GM18907 (cell line): ENCODE measurements around the gene CRKL.

ENCODE experiments used
- ATAC-seq: cut with Tn5 transposase; IDR thresholded peaks from one replicate; pipeline ENCODE4 v1.9.1; 2021; ENCODE audit warnings: mild to moderate bottlenecking, moderate library complexity; ENCODE audit not compliant: unreplicated experiment

The CRKL gene

GRCh38 chr22:20951151-20951931, 34.1 kb downstream of the CRKL start:
- ATAC-seq: no peak

GRCh38 chr22:20951932-20952380, 34.7 kb downstream of the CRKL start:
- ATAC-seq: no peak

DNA sequence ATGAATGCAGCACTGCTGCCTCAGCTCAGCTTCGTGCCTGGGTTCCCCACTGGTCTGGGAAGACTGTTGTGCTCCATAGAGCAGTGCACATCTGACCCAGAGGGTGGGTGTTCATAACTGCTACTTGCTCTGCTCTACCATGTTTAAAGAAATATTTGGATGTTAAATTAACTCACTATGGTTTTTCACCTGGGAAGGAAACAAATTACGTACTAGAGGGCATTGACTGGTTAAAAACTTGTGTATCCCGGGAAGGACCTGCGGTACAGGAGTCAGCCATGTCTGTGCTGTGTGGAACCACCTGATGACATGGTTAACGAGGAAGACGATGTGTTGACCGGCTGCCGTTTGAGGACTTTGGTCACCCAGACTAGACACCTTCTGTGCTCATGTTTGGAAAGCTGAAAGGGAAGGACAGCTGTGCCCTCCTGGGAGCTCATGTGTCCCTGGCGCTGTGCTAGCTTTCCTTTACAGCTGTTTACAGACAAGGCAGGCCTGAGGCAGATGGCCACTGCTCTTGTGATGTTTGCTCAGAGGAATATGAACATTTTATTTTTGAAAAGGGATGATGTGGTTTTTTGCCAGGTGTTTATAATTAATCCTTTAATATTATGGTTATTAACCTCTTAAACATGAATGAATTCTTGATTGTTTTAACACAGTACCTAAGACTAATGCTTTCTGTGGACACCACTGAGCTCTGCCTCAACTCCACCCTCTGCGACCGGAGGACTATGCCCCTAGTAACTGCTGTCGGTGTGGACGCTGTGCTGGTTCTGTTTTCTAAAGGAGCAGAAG, 35.5 kb downstream of the CRKL start:
- no peak for ATAC-seq

- no peak for ATAC-seq
These were observed 36.1 kb downstream of the CRKL start for GRCh38 chr22:20953342-20953608.

DNA sequence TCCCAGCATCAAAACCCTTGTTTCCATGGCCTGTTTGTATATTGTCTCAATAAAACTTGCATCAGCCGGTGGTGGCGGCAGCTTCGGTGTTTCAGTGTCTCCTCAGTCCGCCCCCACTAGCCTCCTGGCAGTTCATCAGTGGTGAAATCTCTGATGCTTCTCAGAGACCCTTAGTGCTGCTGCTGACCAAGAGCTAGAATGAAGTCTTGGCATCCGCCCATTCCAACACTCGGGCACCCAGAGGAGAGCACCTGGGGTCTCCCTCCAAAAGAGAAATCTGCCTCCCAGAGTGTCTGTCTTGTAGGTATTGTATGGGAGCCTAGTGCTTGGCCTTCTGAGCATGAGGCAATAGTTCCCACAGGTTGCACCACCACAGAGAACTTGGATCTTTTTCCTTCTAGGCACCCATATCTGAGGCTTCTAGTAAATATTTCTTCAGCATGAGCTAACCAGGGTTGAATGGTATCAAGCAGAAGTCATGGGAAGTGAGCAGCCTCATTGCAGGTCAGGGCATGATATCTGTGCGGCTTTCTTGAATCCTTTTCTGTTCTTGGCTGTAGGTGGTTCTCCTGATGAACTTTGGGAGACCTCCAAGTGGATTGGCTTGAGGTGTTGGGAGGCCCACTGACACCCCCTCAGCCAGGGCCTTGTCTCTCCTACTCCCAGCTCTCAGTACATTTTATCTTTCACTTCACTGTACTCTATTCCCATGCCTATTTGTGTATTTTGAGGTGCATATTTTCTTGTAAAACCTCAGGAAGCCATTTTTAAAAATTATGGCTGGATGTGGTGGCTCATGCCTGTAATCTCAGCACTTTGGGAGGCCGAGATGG, 36.7 kb downstream of the CRKL start:
- ATAC-seq: no peak

DNA sequence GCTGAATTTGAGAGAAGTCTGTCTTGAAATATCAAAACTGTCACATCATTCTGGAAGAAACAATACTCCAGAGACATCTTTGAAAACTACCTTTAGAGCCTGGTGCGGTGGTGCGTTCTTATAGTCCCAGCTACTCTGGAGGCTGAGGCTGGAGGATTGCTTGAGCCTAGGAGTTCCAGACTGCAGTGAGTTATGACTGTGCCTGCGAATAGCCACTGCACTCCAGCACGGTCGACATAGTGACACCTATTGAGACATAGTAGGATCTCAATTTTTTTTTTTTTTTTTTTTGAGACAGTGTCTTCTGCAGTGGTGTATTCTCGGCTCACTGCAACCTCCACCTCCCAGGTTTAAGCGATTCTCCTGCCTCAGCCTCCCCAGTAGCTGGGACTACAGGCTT, 38.3 kb downstream of the CRKL start:
- ATAC-seq: no peak

DNA sequence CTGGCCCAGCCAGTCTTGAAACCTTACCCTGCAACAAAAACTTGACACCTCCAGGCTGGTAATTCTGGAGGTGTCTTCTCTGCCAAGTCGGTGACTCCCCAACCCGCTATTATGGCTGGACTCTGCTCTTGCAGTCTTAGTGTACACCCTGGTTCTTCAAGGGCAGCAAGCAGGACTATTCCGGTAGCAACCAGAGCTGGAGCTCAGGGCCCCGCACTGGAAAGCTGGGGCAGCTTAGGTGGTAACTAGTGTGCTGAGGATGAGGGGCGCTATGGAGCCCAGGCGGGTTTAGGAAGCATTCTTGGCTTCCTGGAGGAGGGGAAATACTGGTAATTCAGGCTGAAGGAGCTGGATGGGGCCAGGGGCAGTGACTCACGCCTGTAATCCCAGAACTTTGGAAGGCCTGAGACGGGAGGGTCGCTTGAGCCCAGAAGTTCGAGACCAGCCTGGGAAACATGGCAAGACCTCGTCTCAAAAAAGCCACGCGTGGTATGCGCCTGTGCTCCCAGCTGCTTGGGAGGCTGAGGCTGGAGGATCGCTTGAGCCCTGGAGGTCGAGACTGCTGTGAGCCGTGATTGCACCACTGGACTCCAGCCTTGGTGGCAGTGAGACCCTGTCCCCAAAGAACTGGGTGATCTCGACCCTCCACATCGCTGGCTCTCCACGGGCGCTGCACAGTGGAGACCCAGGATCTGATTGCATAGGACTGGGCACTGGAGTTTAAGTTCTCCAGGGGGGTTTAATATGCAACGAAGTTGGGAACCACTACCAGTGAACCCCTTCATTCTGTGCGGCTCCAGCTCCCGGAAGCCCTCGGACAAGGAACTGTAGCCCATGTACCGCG, 39.3 kb downstream of the CRKL start:
- no peak for ATAC-seq

DNA sequence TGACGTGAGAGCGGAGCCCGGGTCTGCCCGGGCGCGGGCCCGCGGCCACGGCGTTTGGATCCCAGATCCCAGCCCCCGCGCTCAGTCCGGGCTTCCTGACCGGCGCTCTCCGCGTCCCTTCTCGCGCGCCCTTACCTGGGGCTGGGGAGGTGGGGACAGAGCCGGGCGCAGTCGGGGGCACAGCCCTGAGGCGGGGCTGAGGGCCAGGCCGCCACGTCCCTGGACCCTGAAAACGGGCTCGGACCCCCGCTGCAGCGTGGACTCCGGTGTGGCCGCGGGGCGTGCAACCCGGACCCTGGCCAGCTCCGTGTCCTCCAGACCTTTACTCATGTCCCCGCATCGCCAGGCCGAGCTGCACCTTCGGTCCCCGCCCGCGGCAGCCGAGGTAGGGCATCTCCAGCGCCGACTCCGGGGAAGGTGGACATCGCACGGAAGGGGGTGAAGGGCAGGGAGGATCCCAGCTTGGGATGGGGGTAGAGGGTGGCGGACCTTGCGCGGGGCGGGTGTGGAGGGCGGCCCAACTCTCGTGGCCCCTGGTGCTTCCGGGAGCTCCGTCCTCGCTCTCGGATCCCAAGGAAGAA, 40.0 kb downstream of the CRKL start:
- ATAC-seq: no peak

- ATAC-seq: no peak
These were observed 40.6 kb downstream of the CRKL start for GRCh38 chr22:20957683-20958431.

DNA sequence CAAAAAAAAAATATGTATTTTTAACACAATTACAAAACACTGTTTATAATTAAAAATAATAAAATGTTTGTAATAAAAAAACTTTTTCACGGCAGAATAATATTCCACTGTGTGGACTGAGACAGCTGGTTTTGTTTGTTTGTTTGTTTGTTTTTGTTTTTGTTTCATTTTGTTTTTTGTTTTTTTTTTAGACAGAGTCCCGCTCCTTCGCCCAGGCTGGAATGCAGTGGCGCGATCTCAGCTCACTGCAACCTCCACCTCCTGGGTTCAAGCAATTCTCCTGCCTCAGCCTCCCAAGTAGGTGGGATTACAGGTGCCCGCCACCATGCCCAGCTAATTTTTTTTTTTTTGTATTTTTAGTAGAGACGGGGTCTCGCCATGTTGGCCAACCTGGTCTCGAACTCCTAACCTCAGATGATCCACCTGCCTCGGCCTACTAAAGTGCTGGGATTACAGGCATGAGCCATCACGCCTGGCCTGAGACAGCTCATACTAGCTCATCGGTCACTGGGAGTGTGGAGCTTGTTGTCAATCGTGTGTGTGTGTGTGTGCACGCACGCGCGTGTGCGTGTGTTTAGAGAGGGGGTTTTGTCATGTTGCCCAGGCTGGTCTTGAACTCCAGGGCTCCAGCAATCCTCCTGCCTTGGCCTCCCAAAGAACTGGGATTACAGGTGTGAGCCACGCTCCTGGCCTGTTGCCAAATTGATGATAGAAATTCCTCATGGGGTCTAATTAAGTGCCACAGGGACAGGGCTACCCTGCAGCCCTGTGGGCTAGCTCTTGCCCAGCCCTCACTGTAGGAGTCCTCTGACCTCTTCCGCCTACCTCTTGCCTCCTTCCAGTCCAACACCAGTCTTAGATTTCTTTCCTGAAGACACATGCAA, 42.6 kb downstream of the CRKL start:
- ATAC-seq: no peak

- ATAC-seq: no peak
These were observed 43.4 kb downstream of the CRKL start for GRCh38 chr22:20960609-20961008.

- no peak for ATAC-seq
These were observed 45.3 kb downstream of the CRKL start for GRCh38 chr22:20962491-20962945.

DNA sequence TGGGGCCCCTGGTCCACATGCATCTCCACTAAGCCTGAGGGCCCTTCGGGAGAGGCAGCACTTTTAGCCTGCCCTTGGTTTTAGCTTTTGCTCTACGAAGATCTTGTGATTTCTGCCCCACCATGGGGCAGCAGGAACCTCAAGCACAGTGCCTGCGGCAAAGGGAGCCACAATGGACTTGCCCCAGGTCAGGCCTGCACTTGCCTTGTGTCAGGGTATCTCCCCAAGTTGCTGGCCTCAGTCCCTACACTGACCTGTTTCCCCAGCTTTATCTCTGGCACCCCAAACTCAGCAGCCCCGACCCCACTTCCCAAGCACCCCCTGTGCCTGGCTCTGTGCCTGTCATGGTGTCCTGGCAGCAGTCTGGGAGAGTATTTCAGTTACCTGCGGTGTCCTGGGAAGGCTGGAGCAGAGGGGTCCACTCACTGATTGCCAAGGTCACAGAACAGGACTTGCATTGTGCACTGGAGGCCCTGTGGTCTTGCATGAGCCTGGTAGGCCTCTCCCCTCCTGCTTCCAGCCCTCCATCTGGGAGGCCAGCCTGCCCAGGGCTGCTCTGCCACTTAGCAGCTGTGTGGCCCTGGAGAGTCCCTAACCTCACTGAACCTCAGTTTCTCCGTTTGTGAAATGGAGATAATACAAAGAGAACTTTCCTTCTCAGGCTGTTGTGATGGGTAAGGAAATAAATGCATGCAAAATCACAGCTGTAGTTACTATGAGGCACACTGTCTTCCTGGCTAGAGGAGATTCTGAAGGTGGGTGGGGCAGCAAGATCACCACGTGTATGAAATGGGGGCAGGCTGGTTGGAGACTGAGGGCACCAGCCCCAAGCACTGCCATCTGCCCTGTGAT, 46.2 kb downstream of the CRKL start:
- ATAC-seq: no peak

DNA sequence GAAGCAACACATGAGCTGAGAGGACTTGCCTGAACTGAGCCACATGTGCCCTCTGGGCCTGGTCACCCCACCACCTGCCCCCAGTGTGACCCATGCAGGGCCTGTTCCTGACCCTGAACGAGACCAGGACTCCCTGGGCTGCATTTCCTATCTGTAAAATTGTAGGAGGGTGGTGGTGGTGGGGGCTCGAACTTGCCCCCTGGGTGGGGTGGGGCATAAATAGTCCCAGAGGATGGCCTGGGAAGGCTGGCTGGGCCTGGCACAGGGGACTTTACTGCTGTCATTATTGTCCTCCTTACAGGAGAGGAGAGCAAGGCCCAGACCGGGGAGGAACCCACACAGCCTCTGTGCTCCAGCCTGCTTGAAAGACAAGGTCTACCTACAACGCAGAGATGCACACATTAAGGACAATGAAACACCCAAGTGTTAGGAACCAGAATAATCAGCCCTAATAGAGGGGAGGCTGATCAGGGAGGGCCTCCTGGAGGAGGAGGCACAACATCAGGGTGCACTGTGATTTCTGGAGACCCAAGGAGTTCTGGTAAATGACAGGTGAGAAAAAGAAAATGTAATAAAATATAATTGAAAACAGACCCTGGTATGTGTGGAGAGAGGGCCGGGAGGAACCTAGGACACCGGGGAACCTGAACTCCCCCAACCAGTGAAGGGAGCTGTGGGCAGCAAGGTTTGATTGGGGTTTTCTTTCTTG, 47.0 kb downstream of the CRKL start:
- ATAC-seq: no peak

- no peak for ATAC-seq
These were observed 47.5 kb downstream of the CRKL start for GRCh38 chr22:20964799-20965103.

DNA sequence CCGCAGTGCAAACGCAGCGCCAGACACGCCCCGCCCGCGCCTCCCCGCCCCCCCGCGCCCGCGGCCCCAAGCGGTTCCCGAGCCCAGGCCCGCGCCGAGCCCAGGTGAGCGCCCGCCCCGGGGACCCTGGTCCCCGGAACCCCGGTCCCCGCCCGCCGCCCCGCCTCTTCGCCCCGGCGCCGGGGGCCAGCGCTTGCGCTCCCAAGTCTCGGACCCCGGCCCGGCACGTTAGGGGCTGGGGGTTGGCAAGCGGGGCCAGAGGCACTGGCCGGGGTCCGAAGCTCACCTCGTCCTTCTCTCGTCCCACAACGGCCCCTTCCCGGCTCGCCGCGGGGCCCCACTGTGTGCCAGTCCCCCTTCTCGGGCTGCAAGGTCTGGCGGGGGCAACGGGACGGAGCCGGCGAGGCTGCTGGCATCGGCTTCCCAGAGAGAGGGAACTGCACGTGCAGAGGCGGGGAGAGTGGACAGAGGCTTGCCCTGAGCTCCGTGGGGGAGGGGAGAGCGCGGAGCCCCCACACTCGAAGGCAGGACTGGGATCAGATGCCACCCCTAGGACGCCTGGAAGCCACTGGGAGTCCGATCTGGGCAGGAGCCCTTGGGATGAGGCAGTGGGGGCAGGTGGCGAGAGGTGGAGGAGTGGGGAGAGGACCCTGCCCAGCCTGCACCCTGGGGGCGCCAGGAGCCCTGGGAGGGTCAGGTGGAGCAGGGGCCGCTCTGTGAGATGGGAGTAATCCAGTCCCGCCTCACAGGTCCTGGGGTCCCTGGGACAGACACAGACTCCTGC, 48.1 kb downstream of the CRKL start:
- ATAC-seq: no peak
